Measurements from ENCODE around the gene SPOPL. TPM values are rescaled to one million over a fixed set of nuclear protein-coding genes. Genes with fewer than 3 reads are reported as not detected.

The SPOPL gene
- total and polyA plus RNA-seq, 10 of the 15 experiments (the other 5 are each of a cell fraction or from before 2014, with no cell fraction given) = 4.0 to 25.0 (median 11.5) TPM

DNA sequence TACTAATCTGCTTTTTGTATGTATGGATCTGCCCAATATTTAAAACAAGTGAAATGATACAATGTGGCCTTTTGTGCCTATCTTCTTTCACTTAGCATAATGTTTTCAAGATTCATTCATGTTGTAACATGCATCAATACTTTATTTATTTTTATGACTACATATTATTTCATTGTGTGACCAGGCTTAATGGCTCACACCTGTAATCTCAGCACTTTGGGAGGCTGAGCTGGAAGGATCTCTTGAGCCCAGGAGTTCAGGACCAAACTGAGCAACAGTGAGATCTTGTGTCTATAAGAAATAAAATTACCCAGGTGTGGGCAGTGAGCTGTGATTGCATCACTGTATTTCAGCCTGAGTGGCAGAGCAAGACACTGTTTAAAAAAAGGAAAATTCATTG lies 33.2 kb downstream of the SPOPL start:
- peaks cover 60% of the 10 kb centered on the region for H3K79me2 ChIP-seq (ENCODE audit: control insufficient read depth, insufficient read depth, low read length)
- ChIA-PET SMC1A (ENCODE audit: uncharacterized antibody, unreplicated experiment) (interaction anchor here (0.6 to 4.3 kb wide), 9 partner anchors 10 to 101 kb away, joined by 3 to 60 read pairs (median 4); no protein-coding TSS in a partner anchor), POLR2A (interaction anchor here (0.5 to 3.1 kb wide), 4 partner anchors 12 to 32 kb away, joined by 7 to 35 read pairs (median 8); no protein-coding TSS in a partner anchor), CTCF (interaction anchor here (0.6 to 1.6 kb wide), 8 partner anchors 11 to 92 kb away, joined by 3 to 5 read pairs (median 3); no protein-coding TSS in a partner anchor), RAD21 (ENCODE audit: unreplicated experiment) (interaction anchor here (0.8 to 3.0 kb wide), 9 partner anchors 9 to 623 kb away, joined by 3 to 15 read pairs (median 5); no protein-coding TSS in a partner anchor)
- intact Hi-C loops (cut with micrococcal nuclease; ENCODE audit: unreplicated experiment) (no loop called here), in situ Hi-C loops (cut with MboI) (no loop called here)
- no peak overlapping the region for H3K4me2 ChIP-seq (ENCODE audit: control insufficient read depth, insufficient read depth)
- peaks cover 22% of the 10 kb centered on the region for H3K9me3 ChIP-seq (replicated peaks; ENCODE audit: control insufficient read depth, insufficient read depth, low read length)
- no TSS peak for BruUV-seq (replicated peaks)
- H3K4me3 ChIP-seq = no peak overlapping the region
- H4K20me1 ChIP-seq (ENCODE audit: control insufficient read depth, insufficient read depth) = no peaks in the 10 kb centered on the region
- TF ChIP-seq HDAC2 (IDR thresholded peaks at IDR 0.05) = no peak
- no peak for TF ChIP-seq HCFC1 (IDR thresholded peaks at IDR 0.05; ENCODE audit: low read length)
- TF ChIP-seq BCL11A (IDR thresholded peaks at IDR 0.05; ENCODE audit: low read depth, low read length) = no peak
- no peak for TF ChIP-seq RBBP5 (conservative IDR thresholded peaks at IDR 0.05)
- H3K9ac ChIP-seq (ENCODE audit: control insufficient read depth, insufficient read depth, low read length) = no peak overlapping the region
- FAIRE-seq (no peak), DNase-seq (ENCODE audit: low read depth, low spot score) (no peak), ATAC-seq (peak; percentile 22; the same call in 1 of the 3 replicates)
- H3K36me3 ChIP-seq (ENCODE audit: control insufficient read depth in 2 of 2, insufficient read depth in 2 of 2, low read length in 1 of 2) = no peaks in the 10 kb centered on the region; a peak in 1 of 4 replicates
- H3K27me3 ChIP-seq (replicated peaks in 1 of 2; ENCODE audit: control insufficient read depth in 2 of 2, insufficient read depth in 2 of 2, low read length in 1 of 2) = no peaks in the 10 kb centered on the region
- no peaks in the 10 kb centered on the region; the same call in 1 of the 2 replicates for H3K4me1 ChIP-seq (ENCODE audit: control insufficient read depth, insufficient read depth, low read length)
- H2AFZ ChIP-seq (ENCODE audit: control insufficient read depth, low read depth, low read length) = no peak overlapping the region
- no peak overlapping the region for H3K27ac ChIP-seq (ENCODE audit: control insufficient read depth, insufficient read depth)

DNA sequence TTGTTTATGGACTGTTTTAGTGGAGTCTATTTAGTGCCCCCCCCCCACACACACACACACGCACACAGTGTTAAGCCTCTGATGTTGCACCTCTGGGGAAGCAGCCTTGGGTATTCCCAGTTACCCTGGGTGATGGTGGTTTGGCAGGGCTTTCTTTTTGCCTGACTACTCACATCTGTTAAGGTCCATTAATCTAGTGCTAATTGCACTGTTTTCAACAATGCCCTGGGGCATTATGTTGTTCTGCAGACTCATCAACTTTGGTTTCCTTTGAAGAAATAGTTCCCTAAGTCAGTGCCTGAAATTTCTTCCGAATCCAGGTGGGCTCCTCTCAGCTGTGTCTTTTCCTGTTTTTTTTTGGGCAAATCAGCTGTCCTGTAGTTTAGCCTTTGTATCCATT lies 34.7 kb downstream of the SPOPL start:
- Histone ChIP-seq H4K20me1 (ENCODE audit: control insufficient read depth, insufficient read depth) (no peaks in the 10 kb centered on the region), H3K9me3 (replicated peaks; ENCODE audit: control insufficient read depth, insufficient read depth, low read length) (peaks cover 20% of the 10 kb centered on the region), H3K9ac (ENCODE audit: control insufficient read depth, insufficient read depth, low read length) (no peak overlapping the region), H2AFZ (ENCODE audit: control insufficient read depth, low read depth, low read length) (no peak overlapping the region), H3K4me3 (no peak overlapping the region), H3K79me2 (ENCODE audit: control insufficient read depth, insufficient read depth, low read length) (peaks cover 47% of the 10 kb centered on the region), H3K27me3 (replicated peaks in 1 of 2; ENCODE audit: control insufficient read depth in 2 of 2, insufficient read depth in 2 of 2, low read length in 1 of 2) (no peaks in the 10 kb centered on the region), H3K27ac (ENCODE audit: control insufficient read depth, insufficient read depth) (peak overlapping the region; percentile 2; the same call in 1 of the 2 replicates), H3K4me1 (ENCODE audit: control insufficient read depth, insufficient read depth, low read length) (no peaks in the 10 kb centered on the region; the same call in 1 of the 2 replicates), H3K4me2 (ENCODE audit: control insufficient read depth, insufficient read depth) (peak overlapping the region; percentile 35; the same call in 1 of the 2 replicates), H3K36me3 (ENCODE audit: control insufficient read depth in 2 of 2, insufficient read depth in 2 of 2, low read length in 1 of 2) (no peaks in the 10 kb centered on the region; a peak in 1 of 4 replicates)
- DNase-seq (ENCODE audit: low read depth, low spot score) (peak; percentile 61), FAIRE-seq (no peak), ATAC-seq (peak; percentile 95)
- ChIA-PET SMC1A (ENCODE audit: uncharacterized antibody, unreplicated experiment) (interaction anchor here (0.9 to 4.3 kb wide), 9 partner anchors 9 to 624 kb away, joined by 3 to 60 read pairs (median 5); no protein-coding TSS in a partner anchor), CTCF (interaction anchor here (1.1 to 1.6 kb wide), 6 partner anchors 9 to 59 kb away, joined by 3 to 5 read pairs (median 4); no protein-coding TSS in a partner anchor), POLR2A (interaction anchor here (0.8 to 3.1 kb wide), 4 partner anchors 9 to 33 kb away, joined by 3 to 35 read pairs (median 4); no protein-coding TSS in a partner anchor), RAD21 (ENCODE audit: unreplicated experiment) (interaction anchor here (1.0 to 3.0 kb wide), 5 partner anchors 9 to 32 kb away, joined by 3 to 15 read pairs (median 6); no protein-coding TSS in a partner anchor)
- no TSS peak for BruUV-seq (replicated peaks)
- in situ Hi-C loops (cut with MboI) = no loop called here
- intact Hi-C loops (cut with micrococcal nuclease; ENCODE audit: unreplicated experiment) = no loop called here
- WGBS (ENCODE audit: insufficient coverage, insufficient replicate concordance, low lambda C conversion rate, missing lambda C conversion rate) = 3% methylated on average over 2 of the region's 2 CpGs
- TF ChIP-seq CBX5 (IDR thresholded peaks at IDR 0.05; ENCODE audit: low read depth) (no peak), POLR2AphosphoS5 (IDR thresholded peaks at IDR 0.05; ENCODE audit: low read length) (no peak), ZNF217 (IDR thresholded peaks at IDR 0.05) (no peak), YBX1 (IDR thresholded peaks at IDR 0.05) (no peak), GABPA (IDR thresholded peaks at IDR 0.05; ENCODE audit: low read depth) (no peak), PML (IDR thresholded peaks at IDR 0.05; ENCODE audit: low read length) (no peak), KLF5 (IDR thresholded peaks at IDR 0.05; ENCODE audit: partially characterized antibody) (no peak)
- TF ChIP-seq, protein P1, sequence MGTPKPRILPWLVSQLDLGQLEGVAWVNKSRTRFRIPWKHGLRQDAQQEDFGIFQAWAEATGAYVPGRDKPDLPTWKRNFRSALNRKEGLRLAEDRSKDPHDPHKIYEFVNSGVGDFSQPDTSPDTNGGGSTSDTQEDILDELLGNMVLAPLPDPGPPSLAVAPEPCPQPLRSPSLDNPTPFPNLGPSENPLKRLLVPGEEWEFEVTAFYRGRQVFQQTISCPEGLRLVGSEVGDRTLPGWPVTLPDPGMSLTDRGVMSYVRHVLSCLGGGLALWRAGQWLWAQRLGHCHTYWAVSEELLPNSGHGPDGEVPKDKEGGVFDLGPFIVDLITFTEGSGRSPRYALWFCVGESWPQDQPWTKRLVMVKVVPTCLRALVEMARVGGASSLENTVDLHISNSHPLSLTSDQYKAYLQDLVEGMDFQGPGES (IDR thresholded peaks at IDR 0.05) = no peak
- TF ChIP-seq, protein P2, sequence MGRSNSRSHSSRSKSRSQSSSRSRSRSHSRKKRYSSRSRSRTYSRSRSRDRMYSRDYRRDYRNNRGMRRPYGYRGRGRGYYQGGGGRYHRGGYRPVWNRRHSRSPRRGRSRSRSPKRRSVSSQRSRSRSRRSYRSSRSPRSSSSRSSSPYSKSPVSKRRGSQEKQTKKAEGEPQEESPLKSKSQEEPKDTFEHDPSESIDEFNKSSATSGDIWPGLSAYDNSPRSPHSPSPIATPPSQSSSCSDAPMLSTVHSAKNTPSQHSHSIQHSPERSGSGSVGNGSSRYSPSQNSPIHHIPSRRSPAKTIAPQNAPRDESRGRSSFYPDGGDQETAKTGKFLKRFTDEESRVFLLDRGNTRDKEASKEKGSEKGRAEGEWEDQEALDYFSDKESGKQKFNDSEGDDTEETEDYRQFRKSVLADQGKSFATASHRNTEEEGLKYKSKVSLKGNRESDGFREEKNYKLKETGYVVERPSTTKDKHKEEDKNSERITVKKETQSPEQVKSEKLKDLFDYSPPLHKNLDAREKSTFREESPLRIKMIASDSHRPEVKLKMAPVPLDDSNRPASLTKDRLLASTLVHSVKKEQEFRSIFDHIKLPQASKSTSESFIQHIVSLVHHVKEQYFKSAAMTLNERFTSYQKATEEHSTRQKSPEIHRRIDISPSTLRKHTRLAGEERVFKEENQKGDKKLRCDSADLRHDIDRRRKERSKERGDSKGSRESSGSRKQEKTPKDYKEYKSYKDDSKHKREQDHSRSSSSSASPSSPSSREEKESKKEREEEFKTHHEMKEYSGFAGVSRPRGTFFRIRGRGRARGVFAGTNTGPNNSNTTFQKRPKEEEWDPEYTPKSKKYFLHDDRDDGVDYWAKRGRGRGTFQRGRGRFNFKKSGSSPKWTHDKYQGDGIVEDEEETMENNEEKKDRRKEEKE (IDR thresholded peaks at IDR 0.05) = no peak
- TF ChIP-seq, protein P3, sequence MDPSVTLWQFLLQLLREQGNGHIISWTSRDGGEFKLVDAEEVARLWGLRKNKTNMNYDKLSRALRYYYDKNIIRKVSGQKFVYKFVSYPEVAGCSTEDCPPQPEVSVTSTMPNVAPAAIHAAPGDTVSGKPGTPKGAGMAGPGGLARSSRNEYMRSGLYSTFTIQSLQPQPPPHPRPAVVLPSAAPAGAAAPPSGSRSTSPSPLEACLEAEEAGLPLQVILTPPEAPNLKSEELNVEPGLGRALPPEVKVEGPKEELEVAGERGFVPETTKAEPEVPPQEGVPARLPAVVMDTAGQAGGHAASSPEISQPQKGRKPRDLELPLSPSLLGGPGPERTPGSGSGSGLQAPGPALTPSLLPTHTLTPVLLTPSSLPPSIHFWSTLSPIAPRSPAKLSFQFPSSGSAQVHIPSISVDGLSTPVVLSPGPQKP (IDR thresholded peaks at IDR 0.05; ENCODE audit: low read depth, low read length) = no peak
